Activated naive CD4-positive, alpha-beta T cell treated with anti-CD3 and anti-CD28 coated beads, Interleukin-2, amount 50 U/mL, for 72 hours (primary cell): ENCODE data around the gene PNKP. TPM values are rescaled to one million over a fixed set of nuclear protein-coding genes. Genes with fewer than 3 reads are reported as not detected.

Source experiments
- ATAC-seq, 2 donors: fragments of 150-1000 bp; cut with Tn5 transposase; 2 replicates each; pipeline ENCODE4 v1.10.0; 2021; ENCODE audit warnings: mild to moderate bottlenecking in 2 of 2, moderate library complexity in 2 of 2
- DNase-seq, 2 donors: peaks; one replicate each; pipeline ENCODE4 v3.0.0; 2021 to 2022; ENCODE audit warnings: low spot score in 2 of 2
- H3K27ac Mint-ChIP-seq, 2 donors: one replicate each; pipeline ENCODE4 v1.8.0; 2022; ENCODE audit warnings: mild to moderate bottlenecking in 2 of 2, mixed read lengths in 2 of 2
- H3K36me3 Mint-ChIP-seq, 2 donors: one replicate each; pipeline ENCODE4 v1.8.0; 2022; ENCODE audit warnings: mixed read lengths in 2 of 2
- H3K9me3 Mint-ChIP-seq, 2 donors: one replicate each; pipeline ENCODE4 v1.8.0; 2022; ENCODE audit warnings: mixed read lengths in 2 of 2
- total RNA-seq, 2 donors: library from RNA; stranded (reverse); gene quantifications; one replicate each; pipeline ENCODE4 v1.2.3, GENCODE V29; 2022

PNKP gene
- total RNA-seq, 2 donors from 2014 or later: 90.6 to 119 TPM

DNA sequence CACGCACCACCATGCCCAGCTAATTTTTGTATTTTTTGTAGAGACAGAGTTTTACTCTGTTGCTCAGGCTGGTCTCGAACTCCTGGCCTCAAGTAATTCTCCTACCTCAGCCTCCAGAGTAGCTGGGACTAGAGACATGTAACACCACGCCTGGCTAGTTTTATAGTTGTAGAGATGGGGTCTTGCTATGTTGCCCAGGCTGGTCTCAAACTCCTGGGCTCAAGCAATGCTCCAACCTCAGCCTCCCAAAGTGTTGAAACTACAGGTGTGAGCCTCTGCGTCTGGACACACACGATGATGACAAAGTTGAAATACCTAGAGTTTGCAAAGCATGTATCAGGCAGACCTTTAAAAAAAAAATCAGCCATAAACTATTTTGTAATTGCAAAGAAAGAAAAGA is 21.0 kb downstream of the PNKP start:
- no peak overlapping the region for H3K27ac Mint-ChIP-seq
- ATAC-seq (no peak), DNase-seq (no peak)
- peaks cover 5 to 16% of the 10 kb centered on the region in 2 donors for H3K36me3 Mint-ChIP-seq
- peaks cover 6 to 12% of the 10 kb centered on the region in 2 donors for H3K9me3 Mint-ChIP-seq

DNA sequence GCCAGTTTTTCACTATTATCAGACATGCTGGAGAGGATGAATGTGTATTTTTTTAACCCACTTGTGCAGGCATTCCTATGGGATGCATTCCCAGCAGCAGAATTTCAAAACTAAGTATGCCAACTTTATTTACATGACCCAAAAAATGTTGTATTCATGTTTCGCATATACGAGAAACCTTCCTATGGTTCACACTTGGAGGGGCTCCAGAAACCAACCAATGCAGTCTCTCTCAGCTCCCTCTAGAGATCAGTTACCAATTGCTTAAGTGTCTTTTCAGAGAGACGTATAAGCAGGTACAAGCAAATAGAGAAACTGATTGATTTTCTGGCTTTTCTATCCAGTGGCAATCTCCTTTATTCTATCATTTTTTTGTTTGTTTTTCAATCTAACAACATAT is 22.0 kb downstream of the PNKP start:
- H3K27ac Mint-ChIP-seq: peak overlapping the region in 1 of 2 donors; percentile 65
- H3K36me3 Mint-ChIP-seq: peaks cover 5 to 19% of the 10 kb centered on the region in 2 donors
- H3K9me3 Mint-ChIP-seq: peaks cover 6 to 12% of the 10 kb centered on the region in 2 donors
- DNase-seq (no peak), ATAC-seq (no peak)

DNA sequence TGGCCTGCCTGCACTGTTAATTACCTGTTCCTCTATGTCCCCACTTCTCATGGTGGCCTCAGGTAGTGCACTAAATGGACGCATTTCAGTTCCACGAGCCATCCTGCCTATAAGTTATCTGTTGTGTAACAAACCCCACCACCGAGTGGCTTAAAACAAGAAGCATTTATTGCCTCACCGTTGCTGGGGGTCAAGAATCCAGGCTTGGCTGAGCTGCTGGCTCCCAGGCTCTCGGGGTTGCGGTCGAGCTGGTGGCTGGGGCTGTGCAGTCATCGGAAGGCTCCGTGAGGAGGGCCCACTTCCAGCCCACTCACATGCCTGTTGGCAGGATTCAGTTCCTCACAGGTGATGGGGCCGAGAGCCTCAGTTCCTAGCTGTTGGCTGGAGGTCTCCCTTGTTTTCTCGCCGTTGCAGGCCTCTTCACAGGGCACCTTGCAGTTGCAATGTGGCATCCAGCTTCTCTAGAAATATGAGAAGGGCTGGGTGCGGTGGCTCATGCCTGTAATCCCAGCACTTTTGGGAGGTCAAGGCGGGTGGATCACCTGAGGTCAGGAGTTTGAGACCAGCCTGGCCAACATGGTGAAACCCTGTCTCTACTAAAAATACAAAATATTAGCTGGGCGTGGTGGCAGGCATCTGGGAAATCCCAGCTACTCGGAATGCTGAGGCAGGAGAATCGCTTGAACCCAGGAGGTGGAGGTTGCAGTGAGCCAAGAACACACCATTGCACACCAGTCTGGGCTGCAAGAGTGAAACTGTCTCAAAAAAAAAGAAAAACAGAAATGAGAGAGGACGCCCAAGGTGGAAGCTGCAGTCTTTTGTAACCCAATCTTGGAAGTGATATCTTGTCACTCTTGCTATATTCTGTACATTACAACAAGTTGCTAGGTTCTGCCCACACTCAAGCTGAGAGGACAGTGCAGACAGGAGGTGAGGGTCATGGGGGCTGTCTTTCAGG is 23.0 kb downstream of the PNKP start:
- no peak for ATAC-seq
- peaks cover 0 to 15% of the 10 kb centered on the region in 2 donors for H3K36me3 Mint-ChIP-seq
- no peak for DNase-seq
- no peak overlapping the region for H3K27ac Mint-ChIP-seq
- peaks cover 0 to 7% of the 10 kb centered on the region in 2 donors for H3K9me3 Mint-ChIP-seq

GRCh38 chr19:49843265-49843664 is 24.1 kb downstream of the PNKP start:
- no peak for DNase-seq
- peaks cover 0 to 6% of the 10 kb centered on the region in 2 donors for H3K36me3 Mint-ChIP-seq
- ATAC-seq: no peak
- H3K27ac Mint-ChIP-seq: no peak overlapping the region
- no peaks in the 10 kb centered on the region for H3K9me3 Mint-ChIP-seq

- Mint-ChIP-seq H3K36me3 (peaks cover 0 to 12% of the 10 kb centered on the region in 2 donors), H3K27ac (peak overlapping the region in 1 of 2 donors; percentile 25), H3K9me3 (no peaks in the 10 kb centered on the region)
- DNase-seq: no peak
- ATAC-seq: no peak
Observed at GRCh38 chr19:49840736-49841249, 26.6 kb downstream of the PNKP start.

DNA sequence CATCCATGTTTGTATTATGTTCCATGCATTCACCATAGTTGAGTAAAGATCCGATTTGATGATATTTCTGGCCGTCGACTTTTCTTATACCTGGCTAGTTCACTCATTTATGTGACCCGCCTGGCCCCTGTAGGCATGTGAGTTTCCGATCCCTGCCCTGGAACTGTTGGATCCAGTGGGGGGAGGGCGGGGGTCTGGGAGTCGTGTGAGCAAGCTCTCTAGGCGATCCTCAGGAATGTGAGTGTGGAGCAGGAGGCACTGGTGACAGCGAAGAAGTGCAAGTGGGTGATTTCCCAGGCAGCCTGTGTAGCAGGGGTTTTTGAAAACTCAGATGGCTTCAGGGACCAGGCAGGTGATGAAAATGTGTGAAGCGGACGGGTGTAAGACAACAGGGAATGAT is 27.1 kb downstream of the PNKP start:
- DNase-seq (no peak), ATAC-seq (no peak)
- Mint-ChIP-seq H3K27ac (peak overlapping the region in 1 of 2 donors; percentile 25), H3K36me3 (peaks cover 0 to 12% of the 10 kb centered on the region in 2 donors), H3K9me3 (no peaks in the 10 kb centered on the region)

- Mint-ChIP-seq H3K9me3 (no peaks in the 10 kb centered on the region), H3K36me3 (peaks cover 0 to 12% of the 10 kb centered on the region in 2 donors), H3K27ac (no peak overlapping the region)
- DNase-seq: no peak
- ATAC-seq: no peak
Observed at GRCh38 chr19:49839713-49840112, 27.7 kb downstream of the PNKP start.

- H3K9me3 Mint-ChIP-seq: no peaks in the 10 kb centered on the region
- no peak overlapping the region for H3K27ac Mint-ChIP-seq
- DNase-seq (no peak), ATAC-seq (no peak)
- peaks cover 0 to 12% of the 10 kb centered on the region in 2 donors for H3K36me3 Mint-ChIP-seq
Observed at GRCh38 chr19:49838885-49839588, 28.3 kb downstream of the PNKP start.

DNA sequence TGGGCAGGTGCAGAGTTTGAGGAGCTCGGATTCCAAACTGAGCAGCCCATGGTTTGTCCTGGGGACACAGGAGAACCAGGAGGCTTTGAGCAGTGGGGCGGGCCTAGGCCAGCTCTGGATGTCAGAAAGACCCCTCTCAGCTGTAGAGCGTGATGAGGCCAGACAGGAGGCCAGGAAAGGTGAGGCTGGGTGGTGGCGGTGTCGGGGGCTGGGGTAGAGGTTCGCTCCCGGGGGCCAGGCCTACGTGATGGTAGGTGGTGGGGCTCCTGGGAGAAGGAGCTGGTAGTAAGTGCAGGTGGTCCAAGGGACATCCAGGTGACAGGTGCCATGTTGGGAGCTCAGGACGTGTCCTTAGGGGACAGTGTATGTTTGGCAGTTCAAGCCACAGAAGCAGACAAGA is 30.0 kb downstream of the PNKP start:
- no peak for DNase-seq
- Mint-ChIP-seq H3K27ac (peak overlapping the region in 1 of 2 donors; percentile 50), H3K36me3 (peaks cover 2 to 12% of the 10 kb centered on the region in 2 donors), H3K9me3 (no peaks in the 10 kb centered on the region)
- no peak for ATAC-seq

DNA sequence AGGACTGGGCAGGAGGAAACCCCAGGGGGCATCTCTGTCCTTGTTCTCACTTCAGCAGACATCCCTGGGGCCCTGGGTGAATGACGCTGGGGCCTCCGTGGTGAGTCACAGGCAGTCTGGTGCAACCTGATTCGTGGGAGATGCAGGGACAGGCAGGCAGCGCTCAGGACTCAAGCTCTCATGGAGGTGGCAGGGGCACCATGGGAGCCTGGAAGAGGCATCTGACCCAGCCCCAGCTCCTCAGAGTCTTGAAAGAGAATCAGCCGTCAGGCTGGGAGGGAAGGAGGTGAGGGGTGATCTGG is 30.4 kb downstream of the PNKP start:
- peak overlapping the region; percentile 39 to 50 for H3K27ac Mint-ChIP-seq
- ATAC-seq: no peak
- H3K9me3 Mint-ChIP-seq: no peaks in the 10 kb centered on the region
- no peak for DNase-seq
- H3K36me3 Mint-ChIP-seq: peaks cover 4 to 12% of the 10 kb centered on the region in 2 donors

DNA sequence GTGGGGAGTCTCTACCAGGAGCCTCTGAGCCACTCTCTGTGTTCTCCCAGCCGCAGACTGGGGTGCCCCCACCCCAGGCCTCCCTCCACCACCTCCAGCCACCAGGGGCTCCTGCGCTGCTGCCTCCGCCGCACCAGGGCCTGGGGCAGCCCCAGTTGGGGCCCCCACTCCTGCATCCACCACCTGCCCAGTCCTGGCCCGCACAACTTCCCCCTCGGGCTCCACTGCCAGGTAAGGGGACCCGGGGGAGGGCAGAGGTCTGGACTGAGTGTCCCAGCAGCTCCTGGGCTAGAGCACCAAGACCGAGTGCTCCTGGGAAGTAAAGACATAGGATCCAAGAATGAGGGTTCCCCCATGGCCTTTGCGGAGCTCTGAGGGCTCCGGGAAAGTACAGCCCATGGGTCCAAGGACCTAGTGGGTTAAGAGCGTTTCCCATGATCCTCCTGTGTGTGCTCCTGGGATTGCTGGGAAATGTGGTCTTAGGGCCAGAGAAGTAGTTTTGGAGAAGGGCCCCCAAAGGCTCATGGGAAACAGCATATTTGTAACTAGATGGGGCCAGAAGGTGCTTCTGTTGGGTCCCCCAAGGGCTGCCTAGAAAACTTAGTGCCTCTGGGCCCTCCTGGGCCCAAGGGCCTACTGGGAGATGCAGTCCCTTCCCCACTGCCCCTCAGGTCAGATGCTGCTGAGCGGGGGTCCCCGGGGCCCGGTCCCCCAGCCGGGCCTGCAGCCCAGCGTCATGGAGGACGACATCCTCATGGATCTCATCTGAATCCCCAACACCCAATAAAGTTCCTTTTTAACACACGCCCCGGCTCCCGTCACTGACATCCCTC is 31.0 kb downstream of the PNKP start:
- Mint-ChIP-seq H3K36me3 (peaks cover 4 to 12% of the 10 kb centered on the region in 2 donors), H3K27ac (peak overlapping the region in 1 of 2 donors; percentile 39)

GRCh38 chr19:49835562-49835961 is 31.8 kb downstream of the PNKP start:
- no peak for ATAC-seq
- peaks cover 4 to 9% of the 10 kb centered on the region in 2 donors for H3K36me3 Mint-ChIP-seq
- no peaks in the 10 kb centered on the region for H3K9me3 Mint-ChIP-seq
- H3K27ac Mint-ChIP-seq: no peak overlapping the region
- DNase-seq: no peak

More for the DNA sequence above, 31.0 kb downstream of the PNKP start:
- no peaks in the 10 kb centered on the region for H3K9me3 Mint-ChIP-seq
- no peak for ATAC-seq
- DNase-seq: no peak

- DNase-seq (no peak), ATAC-seq (no peak)
- H3K9me3 Mint-ChIP-seq: no peaks in the 10 kb centered on the region
- H3K27ac Mint-ChIP-seq: no peak overlapping the region
- peaks cover 4 to 5% of the 10 kb centered on the region in 2 donors for H3K36me3 Mint-ChIP-seq
Observed at GRCh38 chr19:49833599-49833998, 33.8 kb downstream of the PNKP start.

- DNase-seq (no peak), ATAC-seq (no peak)
- H3K36me3 Mint-ChIP-seq: peaks cover 3 to 4% of the 10 kb centered on the region in 2 donors
- no peaks in the 10 kb centered on the region for H3K9me3 Mint-ChIP-seq
- H3K27ac Mint-ChIP-seq: peak overlapping the region; percentile 0 to 85
Observed at GRCh38 chr19:49832556-49832955, 34.8 kb downstream of the PNKP start.

- no peaks in the 10 kb centered on the region for H3K9me3 Mint-ChIP-seq
- DNase-seq (no peak), ATAC-seq (no peak)
- peaks cover 0 to 4% of the 10 kb centered on the region in 2 donors for H3K36me3 Mint-ChIP-seq
- peak overlapping the region; percentile 0 to 79 for H3K27ac Mint-ChIP-seq
Observed at GRCh38 chr19:49831592-49831991, 35.8 kb downstream of the PNKP start.

GRCh38 chr19:49830766-49831165 is 36.6 kb downstream of the PNKP start:
- no peak for ATAC-seq
- Mint-ChIP-seq H3K36me3 (peaks cover 0 to 4% of the 10 kb centered on the region in 2 donors), H3K27ac (no peak overlapping the region), H3K9me3 (no peaks in the 10 kb centered on the region)
- no peak for DNase-seq
